Measurements from ENCODE around the gene TOPAZ1. TPM values are rescaled to one million over a fixed set of nuclear protein-coding genes. Genes with fewer than 3 reads are reported as not detected.

Gene TOPAZ1
- total RNA-seq, 1 donor from 2014 or later: not detected

DNA sequence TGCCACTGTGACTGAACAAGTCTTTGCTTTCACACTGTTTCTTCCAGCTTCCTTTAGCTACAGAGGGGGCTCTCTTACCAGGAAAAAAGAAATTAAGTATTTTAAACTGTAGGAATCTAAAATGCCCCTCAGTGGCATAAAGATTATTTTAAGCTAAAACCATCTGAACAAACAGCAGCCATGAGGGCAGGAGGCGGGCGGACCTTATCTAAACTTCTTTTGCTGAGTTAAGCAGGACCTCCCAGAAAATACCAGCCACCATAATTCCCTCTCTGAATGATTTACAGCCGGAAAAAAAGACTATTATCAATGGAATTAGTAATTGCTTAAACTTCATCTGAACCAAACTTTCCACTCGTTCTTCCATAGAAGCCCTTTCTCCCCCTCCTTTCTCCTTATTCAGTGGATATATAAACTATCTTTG, 5.2 kb upstream of the TOPAZ1 start:
- H3K27me3 Mint-ChIP-seq (ENCODE audit: low read depth): no peaks in the 10 kb centered on the region
- H3K9me3 Mint-ChIP-seq: no peaks in the 10 kb centered on the region
- no peak for TF ChIP-seq CTCF (IDR thresholded peaks at IDR 0.05; ENCODE audit: unreplicated experiment)
- peak overlapping the region; percentile 77 for H3K27ac Mint-ChIP-seq
- DNase-seq (ENCODE audit: low spot score in 2 of 2, unreplicated experiment in 2 of 2): no peak
- peaks cover 23% of the 10 kb centered on the region for H3K4me1 Mint-ChIP-seq
- no peaks in the 10 kb centered on the region for H3K36me3 Mint-ChIP-seq
- H3K4me3 Mint-ChIP-seq: no peak overlapping the region

GRCh38 chr3:44237161-44237560, 4.5 kb upstream of the TOPAZ1 start:
- Mint-ChIP-seq H3K4me3 (no peak overlapping the region), H3K36me3 (no peaks in the 10 kb centered on the region), H3K4me1 (peaks cover 23% of the 10 kb centered on the region), H3K9me3 (no peaks in the 10 kb centered on the region), H3K27ac (no peak overlapping the region), H3K27me3 (ENCODE audit: low read depth) (no peaks in the 10 kb centered on the region)
- no peak for TF ChIP-seq CTCF (IDR thresholded peaks at IDR 0.05; ENCODE audit: unreplicated experiment)
- DNase-seq (ENCODE audit: low spot score in 2 of 2, unreplicated experiment in 2 of 2): no peak

- Mint-ChIP-seq H3K9me3 (no peaks in the 10 kb centered on the region), H3K4me3 (no peak overlapping the region), H3K36me3 (no peaks in the 10 kb centered on the region), H3K27ac (no peak overlapping the region), H3K27me3 (ENCODE audit: low read depth) (no peaks in the 10 kb centered on the region), H3K4me1 (peaks cover 23% of the 10 kb centered on the region)
- no peak for DNase-seq (ENCODE audit: low spot score in 2 of 2, unreplicated experiment in 2 of 2)
- no peak for TF ChIP-seq CTCF (IDR thresholded peaks at IDR 0.05; ENCODE audit: unreplicated experiment)
Observed at GRCh38 chr3:44237665-44238064, 4.0 kb upstream of the TOPAZ1 start.

DNA sequence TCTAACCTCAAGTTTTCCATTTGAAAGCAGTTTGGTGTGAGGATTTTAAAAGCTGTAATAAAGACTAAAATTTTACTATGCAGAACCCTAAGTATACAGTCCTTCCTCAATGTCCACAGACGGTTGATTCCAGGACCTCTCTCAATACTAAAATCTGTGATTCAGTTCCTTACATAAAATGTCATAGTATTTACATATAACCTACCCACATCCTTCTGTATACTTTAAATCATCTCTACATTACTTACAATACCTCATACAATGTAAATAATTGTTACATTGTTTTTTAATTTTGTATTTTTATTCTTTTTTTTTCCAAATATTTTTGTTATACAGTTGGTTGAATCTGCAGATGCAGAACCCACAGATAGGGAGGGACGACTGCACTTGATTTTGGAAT, 2.8 kb upstream of the TOPAZ1 start:
- Mint-ChIP-seq H3K27ac (no peak overlapping the region), H3K27me3 (ENCODE audit: low read depth) (peaks cover 8% of the 10 kb centered on the region), H3K4me1 (peaks cover 23% of the 10 kb centered on the region), H3K36me3 (no peaks in the 10 kb centered on the region), H3K9me3 (no peaks in the 10 kb centered on the region), H3K4me3 (no peak overlapping the region)
- TF ChIP-seq CTCF (IDR thresholded peaks at IDR 0.05; ENCODE audit: unreplicated experiment): no peak
- no peak for DNase-seq (ENCODE audit: low spot score in 2 of 2, unreplicated experiment in 2 of 2)

GRCh38 chr3:44240061-44240460, 1.6 kb upstream of the TOPAZ1 start:
- Mint-ChIP-seq H3K4me3 (no peak overlapping the region), H3K9me3 (no peaks in the 10 kb centered on the region), H3K36me3 (no peaks in the 10 kb centered on the region), H3K27ac (no peak overlapping the region), H3K4me1 (peaks cover 23% of the 10 kb centered on the region), H3K27me3 (ENCODE audit: low read depth) (peaks cover 8% of the 10 kb centered on the region)
- no peak for DNase-seq (ENCODE audit: low spot score in 2 of 2, unreplicated experiment in 2 of 2)
- no peak for TF ChIP-seq CTCF (IDR thresholded peaks at IDR 0.05; ENCODE audit: unreplicated experiment)

- H3K9me3 Mint-ChIP-seq: peaks cover 11% of the 10 kb centered on the region
Observed at GRCh38 chr3:44242721-44243120, 1.0 kb downstream of the TOPAZ1 start.

More at GRCh38 chr3:44242721-44243120, 1.0 kb downstream of the TOPAZ1 start:
- no peak for DNase-seq (ENCODE audit: low spot score in 2 of 2, unreplicated experiment in 2 of 2)
- no peak overlapping the region for H3K4me3 Mint-ChIP-seq
- H3K27ac Mint-ChIP-seq: no peak overlapping the region
- no peaks in the 10 kb centered on the region for H3K36me3 Mint-ChIP-seq
- H3K27me3 Mint-ChIP-seq (ENCODE audit: low read depth): peaks cover 8% of the 10 kb centered on the region
- peaks cover 2% of the 10 kb centered on the region for H3K4me1 Mint-ChIP-seq
- no peak for TF ChIP-seq CTCF (IDR thresholded peaks at IDR 0.05; ENCODE audit: unreplicated experiment)
